IMR-90 (cell line): ENCODE measurements around the gene CCDC70. TPM values are rescaled to one million over a fixed set of nuclear protein-coding genes. Genes with fewer than 3 reads are reported as not detected.

ENCODE experiments used
- ATAC-seq: fragments of 200-7000 bp; cut with Tn5 transposase; 2 replicates; pipeline ENCODE4 v1.9.1; 2020; ENCODE audit warnings: low read depth, mild to moderate bottlenecking, moderate library complexity
- Bru-seq: library from RNA; stranded (reverse); fragments of 400-500 nt; gene quantifications from one replicate; lab custom pipeline; 2021; lab: Mats Ljungman, UMichigan
- BruChase-seq, 2 experiments: library from RNA; stranded (reverse); fragments of 400-500 nt; gene quantifications; one replicate each; lab custom pipeline; 2021; lab: Mats Ljungman, UMichigan
- BruUV-seq: library from RNA; stranded (reverse); fragments of 400-500 nt; replicated peaks from 2 replicates; lab custom pipeline; 2021; lab: Mats Ljungman, UMichigan
- CTCF ChIA-PET: fragments of 300-600 bp; formaldehyde crosslinking; extraction: SDS; loops from one replicate; lab custom pipeline; 2021; ENCODE audit warnings: antibody characterized with exemption; lab: Yijun Ruan, JAX
- POLR2A ChIA-PET: fragments of 300-600 bp; sonication (Branson Sonifier 250); formaldehyde crosslinking; loops from one replicate; lab custom pipeline; 2022; ENCODE audit warnings: antibody characterized with exemption; ENCODE audit not compliant: unreplicated experiment; lab: Charles Lee
- DNase-seq: peaks from one replicate; pipeline ENCODE4 v3.0.0; 2013
- H2AFZ ChIP-seq: replicated peaks from 2 replicates; pipeline ENCODE3; 2013; ENCODE audit warnings: low read length, mild to moderate bottlenecking; ENCODE audit not compliant: poor library complexity
- H2AK5ac ChIP-seq: 2 replicates; pipeline ENCODE4 v1.6.1; 2013; ENCODE audit warnings: low read depth, low read length, inconsistent platforms
- H2AK9ac ChIP-seq: replicated peaks from 2 replicates; pipeline ENCODE3; 2013; ENCODE audit warnings: mild to moderate bottlenecking, low read depth, low read length, moderate library complexity; ENCODE audit not compliant: poor library complexity
- H2BK120ac ChIP-seq: 2 replicates; pipeline ENCODE4 v1.6.1; 2013; ENCODE audit warnings: low read depth, low read length, inconsistent platforms
- H2BK15ac ChIP-seq: 3 replicates; pipeline ENCODE4 v1.6.1; 2013; ENCODE audit warnings: low read depth, low read length, inconsistent platforms
- H2BK20ac ChIP-seq: 2 replicates; pipeline ENCODE4 v1.6.1; 2013; ENCODE audit warnings: low read depth, mild to moderate bottlenecking, inconsistent platforms, low read length, moderate library complexity
- H2BK5ac ChIP-seq: 2 replicates; pipeline ENCODE4 v1.6.1; 2013; ENCODE audit warnings: mild to moderate bottlenecking, low read depth, low read length, inconsistent platforms; ENCODE audit not compliant: poor library complexity, severe bottlenecking
- H3K14ac ChIP-seq: replicated peaks from 2 replicates; pipeline ENCODE4 v1.6.1; 2013; ENCODE audit warnings: low read depth, low read length, inconsistent platforms
- H3K18ac ChIP-seq: 2 replicates; pipeline ENCODE4 v1.6.1; 2013; ENCODE audit warnings: low read depth, low read length, control low read depth
- H3K23ac ChIP-seq: 2 replicates; pipeline ENCODE4 v1.6.1; 2013; ENCODE audit warnings: low read depth, low read length, inconsistent platforms
- H3K27ac ChIP-seq: 2 replicates; pipeline ENCODE4 v1.5.1; 2013; ENCODE audit warnings: mild to moderate bottlenecking, control low read depth, low read length; ENCODE audit not compliant: insufficient read depth
- H3K27me3 ChIP-seq: 2 replicates; pipeline ENCODE4 v1.6.1; 2013; ENCODE audit warnings: low read length; ENCODE audit not compliant: control insufficient read depth, insufficient read depth
- H3K36me3 ChIP-seq: 2 replicates; pipeline ENCODE4 v1.6.1; 2013; ENCODE audit warnings: low read length, mixed read lengths; ENCODE audit not compliant: control insufficient read depth, insufficient read depth
- H3K4ac ChIP-seq: 2 replicates; pipeline ENCODE4 v1.6.1; 2013; ENCODE audit warnings: low read depth, low read length, inconsistent platforms
- H3K4me1 ChIP-seq: 2 replicates; pipeline ENCODE4 v1.6.1; 2013; ENCODE audit warnings: low read length, mixed read lengths; ENCODE audit not compliant: control insufficient read depth, insufficient read depth
- H3K4me2 ChIP-seq: 2 replicates; pipeline ENCODE4 v1.6.1; 2013; ENCODE audit warnings: low read depth, mild to moderate bottlenecking, control low read depth, low read length, moderate library complexity
- H3K4me3 ChIP-seq: 2 replicates; pipeline ENCODE4 v1.5.1; 2013; ENCODE audit warnings: low read depth, mild to moderate bottlenecking, control low read depth, low read length, moderate library complexity; ENCODE audit not compliant: insufficient read depth
- H3K56ac ChIP-seq: 2 replicates; pipeline ENCODE4 v1.6.1; 2013; ENCODE audit warnings: low read length, inconsistent platforms; ENCODE audit not compliant: insufficient read depth; ENCODE audit errors: extremely low read depth
- H3K79me1 ChIP-seq, 2 experiments: 2 replicates each; pipeline ENCODE4 v1.6.1; 2013; ENCODE audit warnings: low read length in 2 of 2, inconsistent platforms in 1 of 2, low read depth in 1 of 2
- H3K9ac ChIP-seq: 2 replicates; pipeline ENCODE4 v1.6.1; 2013; ENCODE audit warnings: low read depth, low read length, control low read depth
- H3K9me1 ChIP-seq: 2 replicates; pipeline ENCODE4 v1.6.1; 2013; ENCODE audit warnings: low read length, inconsistent platforms; ENCODE audit not compliant: insufficient read depth
- H3K9me3 ChIP-seq: 2 replicates; pipeline ENCODE4 v1.6.1; 2013; ENCODE audit warnings: low read length; ENCODE audit not compliant: control insufficient read depth, insufficient read depth
- H4K20me1 ChIP-seq: 2 replicates; pipeline ENCODE4 v1.6.1; 2013; ENCODE audit warnings: low read length, inconsistent platforms; ENCODE audit not compliant: insufficient read depth
- H4K5ac ChIP-seq: 2 replicates; pipeline ENCODE4 v1.6.1; 2013; ENCODE audit warnings: mild to moderate bottlenecking, low read depth, low read length, control low read depth
- H4K8ac ChIP-seq, 2 experiments: 2 replicates each; pipeline ENCODE4 v1.6.1; 2013; ENCODE audit warnings: low read depth in 2 of 2, low read length in 2 of 2, control low read depth in 1 of 2, inconsistent platforms in 1 of 2
- H4K91ac ChIP-seq: 2 replicates; pipeline ENCODE4 v1.6.1; 2013; ENCODE audit warnings: low read depth, low read length, inconsistent platforms; ENCODE audit not compliant: insufficient read depth
- BHLHE40 ChIP-seq: fragments of 150-350 bp; IDR thresholded peaks from 2 replicates; pipeline ENCODE4 v1.6.1; 2016; ENCODE audit warnings: mild to moderate bottlenecking, low read depth, low read length
- CEBPB ChIP-seq: IDR thresholded peaks from 2 replicates; pipeline ENCODE4 v1.6.1; 2012; ENCODE audit warnings: low read depth, low read length, improper control_type of control experiment
- CHD1 ChIP-seq: IDR thresholded peaks from 2 replicates; pipeline ENCODE4 v1.6.1; 2012; ENCODE audit warnings: low read depth, low read length, improper control_type of control experiment
- CTCF ChIP-seq: conservative IDR thresholded peaks from 2 replicates; pipeline ENCODE4 v1.5.1; 2012; ENCODE audit warnings: mild to moderate bottlenecking, low read depth, low read length, improper control_type of control experiment
- ELK1 ChIP-seq: fragments of 150-350 bp; IDR thresholded peaks from 2 replicates; pipeline ENCODE4 v1.6.1; 2016; ENCODE audit warnings: low read depth, mild to moderate bottlenecking, low read length, moderate library complexity, borderline replicate concordance
- FOS ChIP-seq: fragments of 150-350 bp; IDR thresholded peaks from 2 replicates; pipeline ENCODE4 v1.6.1; 2016; ENCODE audit warnings: low read depth, low read length
- MAFK ChIP-seq: IDR thresholded peaks from 2 replicates; pipeline ENCODE4 v1.6.1; 2012; ENCODE audit warnings: low read depth, low read length, improper control_type of control experiment
- MAZ ChIP-seq: IDR thresholded peaks from 2 replicates; pipeline ENCODE4 v1.6.1; 2012; ENCODE audit warnings: low read depth, mild to moderate bottlenecking, low read length, improper control_type of control experiment, moderate library complexity, borderline replicate concordance
- MXI1 ChIP-seq: IDR thresholded peaks from 2 replicates; pipeline ENCODE4 v1.6.1; 2012; ENCODE audit warnings: low read depth, mild to moderate bottlenecking, low read length, moderate library complexity, borderline replicate concordance
- POLR2A ChIP-seq: IDR thresholded peaks from 2 replicates; pipeline ENCODE4 v1.6.1; 2012; ENCODE audit warnings: mild to moderate bottlenecking, low read depth, low read length
- RAD21 ChIP-seq: IDR thresholded peaks from 2 replicates; pipeline ENCODE4 v1.6.1; 2012; ENCODE audit warnings: low read length, improper control_type of control experiment
- RCOR1 ChIP-seq: IDR thresholded peaks from 2 replicates; pipeline ENCODE4 v1.6.1; 2012; ENCODE audit warnings: mild to moderate bottlenecking, low read length, improper control_type of control experiment; ENCODE audit not compliant: insufficient replicate concordance
- RFX5 ChIP-seq: IDR thresholded peaks from 2 replicates; pipeline ENCODE4 v1.8.0; 2012; ENCODE audit warnings: low read depth, mild to moderate bottlenecking, low read length, moderate library complexity
- SMC3 ChIP-seq: fragments of 150-350 bp; IDR thresholded peaks from 2 replicates; pipeline ENCODE4 v1.6.1; 2016; ENCODE audit warnings: low read depth, mild to moderate bottlenecking, antibody characterized with exemption, low read length, moderate library complexity
- USF2 ChIP-seq: fragments of 150-350 bp; IDR thresholded peaks from 2 replicates; pipeline ENCODE4 v1.6.1; 2017; ENCODE audit warnings: mild to moderate bottlenecking, antibody characterized with exemption, low read length, low read depth
- WGBS, 2 experiments: methylation state at CpG; one replicate each; pipeline versions ENCODE4 v1.1.5 to v1.1.7; 2013; ENCODE audit warnings: missing lambda C conversion rate in 2 of 2; ENCODE audit not compliant: insufficient read length in 1 of 2; ENCODE audit errors: extremely low coverage in 2 of 2; 5-methylcytosine and 5-hydroxymethylcytosine counted together
- dilution Hi-C: fragments of 300-500 bp; cut with HindIII; formaldehyde crosslinking; loops from one replicate; pipeline ENCODE4 v1.14.3; 2018; ENCODE audit warnings: low sequenced_read_pairs; ENCODE audit not compliant: unreplicated experiment
- in situ Hi-C: fragments of 300-500 bp; cut with MboI; formaldehyde crosslinking; loops from 3 replicates; pipeline ENCODE4 v1.14.3; 2019; ENCODE audit warnings: low sequenced_read_pairs, inconsistent platforms, mixed read lengths
- intact Hi-C: fragments of 100-400 bp; cut with micrococcal nuclease; formaldehyde crosslinking; loops from 2 replicates; pipeline ENCODE4 v1.10.0; 2022
- long read RNA-seq: library from polyadenylated mRNA; unstranded; transcript quantifications from one replicate; pipeline ENCODE4 v2.0.0, GENCODE V29; 2021; ENCODE audit not compliant: unreplicated experiment
- polyA plus RNA-seq, 3 experiments: library from polyadenylated mRNA; depleted of rRNA; stranded (reverse); fragments of >200 nt; gene quantifications; 2 replicates each; pipeline ENCODE4 v1.2.3, GENCODE V29; 2012; ENCODE audit warnings: low replicate concordance in 1 of 3
- total RNA-seq: library from RNA; depleted of rRNA; stranded (reverse); fragments of >200 nt; gene quantifications from 2 replicates; pipeline ENCODE4 v1.2.3, GENCODE V29; 2012; rRNA removed

CCDC70 gene
- total RNA-seq (not detected in 2 replicates), polyA plus RNA-seq (2012; rRNA removed) (not detected in 2 replicates), Bru-seq, nascent RNA (not detected), BruChase-seq, experiment 1, labeled RNA remaining after a 6-hour chase (not detected), BruChase-seq, experiment 2, labeled RNA remaining after a 2-hour chase (not detected)
- polyA plus RNA-seq (2012; cell fraction: cytosol; rRNA removed), result not detected in 2 replicates
- polyA plus RNA-seq (2012; cell fraction: nucleus; rRNA removed; ENCODE audit: low replicate concordance), result not detected in 2 replicates
- long read RNA-seq, result 0 reads

- H2AK9ac ChIP-seq, result no peak within 1 kb of the TSS
- H3K9me3 ChIP-seq, result no peaks in the 10 kb centered on the region
- H3K27ac ChIP-seq, result no peak within 1 kb of the TSS
- H4K8ac ChIP-seq, result no peak within 1 kb of the TSS
- H3K56ac ChIP-seq, result no peak within 1 kb of the TSS
- no peaks in the 10 kb centered on the region for H4K20me1 ChIP-seq
- H3K4me2 ChIP-seq, result no peak within 1 kb of the TSS
- POLR2A ChIA-PET, result interaction anchor here (0.6 kb wide), 1 partner anchor 41 kb away, joined by 5 read pairs; no protein-coding TSS in a partner anchor
- no peaks in the 10 kb centered on the region for H3K79me1 ChIP-seq
- WGBS, 2 experiments, result no CpG with 5 or more reads among the region's 5 CpGs
- H4K5ac ChIP-seq, result no peak within 1 kb of the TSS
- H3K36me3 ChIP-seq, result no peaks in the 10 kb centered on the region
- H2AK5ac ChIP-seq, result no peak within 1 kb of the TSS
- H2BK5ac ChIP-seq, result no peak within 1 kb of the TSS
- no peak within 1 kb of the TSS for H3K4me3 ChIP-seq
- no peak within 1 kb of the TSS for H3K18ac ChIP-seq
- H2BK20ac ChIP-seq, result no peak within 1 kb of the TSS
- no peak within 1 kb of the TSS for H2AFZ ChIP-seq
- in situ Hi-C loops, result no loop called here
- DNase-seq (peak; percentile 39), ATAC-seq (no peak)
- no peak within 1 kb of the TSS for H4K91ac ChIP-seq
- peaks cover 12% of the 10 kb centered on the region for H3K27me3 ChIP-seq
- H3K9ac ChIP-seq, result no peak within 1 kb of the TSS
- H3K23ac ChIP-seq, result no peak within 1 kb of the TSS
- no TSS peak for BruUV-seq
- no peaks in the 10 kb centered on the region for H3K4me1 ChIP-seq
- H2BK15ac ChIP-seq, result no peak within 1 kb of the TSS
- intact Hi-C loops, result no loop called here
- no peaks in the 10 kb centered on the region for H3K9me1 ChIP-seq
- no peak within 1 kb of the TSS for H2BK120ac ChIP-seq
- dilution Hi-C loops, result no loop called here
- CTCF ChIA-PET, result interaction anchor here (0.9 kb wide), 1 partner anchor 11 kb away, joined by 4 read pairs; no protein-coding TSS in a partner anchor
- no peak within 1 kb of the TSS for H3K14ac ChIP-seq
- H3K4ac ChIP-seq, result no peak within 1 kb of the TSS
- no peak for TF ChIP-seq FOS
- TF ChIP-seq MXI1, result no peak
- TF ChIP-seq CEBPB, result no peak
- no peak for TF ChIP-seq USF2
- TF ChIP-seq POLR2A, result no peak
- no peak for TF ChIP-seq ELK1
- no peak for TF ChIP-seq RCOR1
- TF ChIP-seq BHLHE40, result no peak
- TF ChIP-seq SMC3, result no peak
- no peak for TF ChIP-seq RFX5
- TF ChIP-seq CTCF, result no peak
- TF ChIP-seq MAFK, result no peak
- no peak for TF ChIP-seq CHD1
- no peak for TF ChIP-seq RAD21
- TF ChIP-seq MAZ, result no peak
Measured at GRCh38 chr13:51861723-51862300, at the start of gene CCDC70. Gene CCDC70 (plus strand): TSS chr13:51861969. CDS start chr13:51865412, 3,443 bp downstream.
